K562 (cell line): Measurements from ENCODE around the gene SUPT20HL1. TPM values are rescaled to one million over a fixed set of nuclear protein-coding genes. Genes with fewer than 3 reads are reported as not detected.

Experiments used
- ATAC-seq: fragments of 200-7000 bp; cut with Tn5 transposase; 3 replicates; pipeline ENCODE4 v1.9.1; 2020; ENCODE audit warnings: moderate library complexity
- BruUV-seq: library from RNA; stranded (reverse); fragments of 400-500 nt; replicated peaks from 2 replicates; lab custom pipeline; 2021; lab: Mats Ljungman, UMichigan
- CTCF ChIA-PET: fragments of 300-600 bp; formaldehyde crosslinking; extraction: SDS; loops from one replicate; lab custom pipeline; 2021; ENCODE audit warnings: low intra/inter-chr PET ratio; lab: Yijun Ruan, JAX
- POLR2A ChIA-PET: fragments of 300-600, 350-650 bp; sonication (Branson Sonifier 250); formaldehyde crosslinking; extraction: SDS; loops from one replicate; lab custom pipeline; 2021; ENCODE audit warnings: antibody characterized with exemption, inconsistent platforms; lab: Yijun Ruan, JAX
- DNase-seq, 4 experiments: peaks; one replicate each; pipeline versions ENCODE4 v3.0.0 to v3.0.0-alpha.2; 2011 to 2018; ENCODE audit warnings: low spot score in 3 of 4, mixed read lengths in 3 of 4; ENCODE audit errors: extremely low read depth in 1 of 4
- FAIRE-seq: peaks from 2 replicates; lab custom pipeline; 2011; peaks lifted over from hg19 to GRCh38; lab: Jason Lieb, UNC
- H2AFZ ChIP-seq: 2 replicates; pipeline ENCODE4 v1.6.0; 2011; ENCODE audit warnings: low read depth, low read length, control low read depth, inconsistent platforms
- H3K27ac ChIP-seq: fragments of 200-600 bp; 3 replicates; pipeline ENCODE4 v1.8.0; 2011; ENCODE audit warnings: low read depth, mild to moderate bottlenecking, control low read depth, inconsistent platforms, low read length, moderate library complexity, mixed read lengths; ENCODE audit errors: extremely low read depth
- H3K27me3 ChIP-seq, 2 experiments: fragments of 300-600 bp in 1 of 2; 2 replicates in 1 of 2; 3 replicates in 1 of 2; pipeline versions ENCODE4 v1.6.0 to v1.8.0; 2011; ENCODE audit warnings: inconsistent platforms in 2 of 2, low read length in 2 of 2, mild to moderate bottlenecking in 1 of 2, mixed read lengths in 1 of 2, moderate library complexity in 1 of 2; ENCODE audit not compliant: control insufficient read depth in 2 of 2, insufficient read depth in 2 of 2
- H3K36me3 ChIP-seq: fragments of 300-600 bp; 3 replicates; pipeline ENCODE4 v1.8.0; 2011; ENCODE audit warnings: mild to moderate bottlenecking, low read length, inconsistent platforms; ENCODE audit not compliant: control insufficient read depth, insufficient read depth
- H3K4me1 ChIP-seq, 2 experiments: fragments of 200-600 bp in 1 of 2; replicated peaks in 1 of 2; 2 replicates in 1 of 2; 3 replicates in 1 of 2; pipeline versions ENCODE4 v1.5.1 to v1.8.0; 2011; ENCODE audit warnings: inconsistent platforms in 2 of 2, low read length in 2 of 2, mild to moderate bottlenecking in 1 of 2, mixed read lengths in 1 of 2, moderate library complexity in 1 of 2; ENCODE audit not compliant: control insufficient read depth in 2 of 2, insufficient read depth in 2 of 2
- H3K4me2 ChIP-seq: 2 replicates; pipeline ENCODE4 v1.6.1; 2011; ENCODE audit warnings: low read length, control low read depth, inconsistent platforms, mixed read lengths; ENCODE audit not compliant: insufficient read depth
- H3K4me3 ChIP-seq: fragments of 200-600 bp; sonication (generic), shearing (Covaris generic); 2 replicates; pipeline ENCODE4 v1.5.1; 2016; ENCODE audit warnings: control low read depth, inconsistent platforms
- H3K79me2 ChIP-seq: fragments of 200-600 bp; 3 replicates; pipeline ENCODE4 v1.8.0; 2011; ENCODE audit warnings: low read length, inconsistent platforms; ENCODE audit not compliant: control insufficient read depth, insufficient read depth
- H3K9ac ChIP-seq, 2 experiments: 2 replicates each; pipeline versions ENCODE4 v1.6.0 to v1.6.1; 2011; ENCODE audit warnings: low read depth in 2 of 2, low read length in 2 of 2, control low read depth in 1 of 2, inconsistent platforms in 1 of 2, mild to moderate bottlenecking in 1 of 2, mixed read lengths in 1 of 2; ENCODE audit not compliant: insufficient read depth in 1 of 2
- H3K9me1 ChIP-seq: one replicate; pipeline ENCODE4 v1.6.0; 2011; ENCODE audit warnings: inconsistent platforms, mild to moderate bottlenecking, low read length, moderate library complexity; ENCODE audit not compliant: control insufficient read depth, insufficient read depth
- H3K9me3 ChIP-seq: replicated peaks from 2 replicates; pipeline ENCODE4 v1.5.1; 2011; ENCODE audit warnings: low read depth, low read length, inconsistent platforms; ENCODE audit not compliant: control insufficient read depth, insufficient read depth
- H4K20me1 ChIP-seq: replicated peaks from 2 replicates; pipeline ENCODE4 v1.6.1; 2011; ENCODE audit warnings: low read length, inconsistent platforms, mixed read lengths; ENCODE audit not compliant: control insufficient read depth, insufficient read depth
- C11orf30 ChIP-seq: fragments of 450-650 bp; IDR thresholded peaks from 2 replicates; pipeline ENCODE4 v1.6.1; 2016; ENCODE audit warnings: low read depth, mild to moderate bottlenecking
- GABPB1 ChIP-seq: sonication (generic); formaldehyde crosslinking; IDR thresholded peaks from 2 replicates; pipeline ENCODE4 v1.8.0; 2022; ENCODE audit warnings: mild to moderate bottlenecking, missing genetic modification reagents
- HDAC3 ChIP-seq: fragments of 450-650 bp; IDR thresholded peaks from 2 replicates; pipeline ENCODE4 v1.6.1; 2018; ENCODE audit warnings: borderline replicate concordance, mild to moderate bottlenecking, moderate library complexity; ENCODE audit not compliant: partially characterized antibody
- KLF1 ChIP-seq: fragments of 450-650 bp; IDR thresholded peaks from 2 replicates; pipeline ENCODE4 v1.6.1; 2016; ENCODE audit warnings: missing genetic modification characterization, missing compliant biosample characterization
- MAFF ChIP-seq: IDR thresholded peaks from 2 replicates; pipeline ENCODE4 v1.6.1; 2012; ENCODE audit warnings: low read length, improper control_type of control experiment
- MAFK ChIP-seq: IDR thresholded peaks from 2 replicates; pipeline ENCODE4 v1.6.1; 2011; ENCODE audit warnings: low read length, improper control_type of control experiment
- MTF1 ChIP-seq: fragments of 250-450 bp; sonication (Bioruptor Pico); IDR thresholded peaks from 2 replicates; pipeline ENCODE4 v1.9.0; 2021; ENCODE audit warnings: moderate library complexity, mild to moderate bottlenecking, inconsistent platforms, borderline replicate concordance
- NFE2 ChIP-seq: IDR thresholded peaks from 2 replicates; pipeline ENCODE4 v1.6.1; 2014; ENCODE audit warnings: antibody characterized with exemption, low read depth
- PRMT5 ChIP-seq: sonication (generic); formaldehyde crosslinking; IDR thresholded peaks from 2 replicates; pipeline ENCODE4 v1.5.0; 2020; ENCODE audit warnings: missing genetic modification reagents
- RBM34 ChIP-seq: fragments of 200-400 bp; formaldehyde crosslinking; IDR thresholded peaks from 2 replicates; pipeline ENCODE4 v1.6.1; 2018; ENCODE audit warnings: low read length, borderline replicate concordance; ENCODE audit not compliant: insufficient read depth
- RUNX1 ChIP-seq: sonication (generic); IDR thresholded peaks from 2 replicates; pipeline ENCODE4 v1.6.1; 2016; ENCODE audit warnings: antibody characterized with exemption, low read depth
- SETDB1 ChIP-seq: IDR thresholded peaks from one replicate; pipeline ENCODE4 v1.6.1; 2012; ENCODE audit warnings: low read length, control low read depth, inconsistent platforms
- SP1 ChIP-seq: sonication (generic); formaldehyde crosslinking; IDR thresholded peaks from 2 replicates; pipeline ENCODE4 v1.8.1; 2022; ENCODE audit warnings: mild to moderate bottlenecking, missing genetic modification reagents
- TFAM ChIP-seq: fragments of 250-450 bp; sonication (Bioruptor Pico); conservative IDR thresholded peaks from 2 replicates; pipeline ENCODE4 v1.5.0; 2021; ENCODE audit warnings: mild to moderate bottlenecking, moderate library complexity
- ZC3H4 ChIP-seq: sonication (generic); formaldehyde crosslinking; IDR thresholded peaks from 2 replicates; pipeline ENCODE4 v1.9.0; 2021; ENCODE audit warnings: missing genetic modification reagents, borderline replicate concordance
- ZFPM2 ChIP-seq: fragments of 250-450 bp; sonication (Bioruptor Pico); IDR thresholded peaks from 2 replicates; pipeline ENCODE4 v1.5.1; 2022; ENCODE audit warnings: mild to moderate bottlenecking
- ZNF316 ChIP-seq: fragments of 450-650 bp; IDR thresholded peaks from 2 replicates; pipeline ENCODE4 v1.6.1; 2016
- ZNF778 ChIP-seq: fragments of 450-650 bp; formaldehyde crosslinking; IDR thresholded peaks from 2 replicates; pipeline ENCODE4 v1.4.0; 2020; ENCODE audit warnings: mild to moderate bottlenecking, moderate library complexity
- ZSCAN29 ChIP-seq: fragments of 450-650 bp; IDR thresholded peaks from 2 replicates; pipeline ENCODE4 v1.6.1; 2017
- WGBS: fragments of 100-300 bp; shearing (Covaris generic); methylation state at CpG from one replicate; pipeline ENCODE4 v1.1.6; 2016; ENCODE audit warnings: low coverage, mixed read lengths; ENCODE audit not compliant: insufficient coverage; ENCODE audit errors: missing lambda C conversion rate; 5-methylcytosine and 5-hydroxymethylcytosine counted together
- in situ Hi-C: fragments of 300-500 bp; cut with MboI; formaldehyde crosslinking; loops from 4 replicates; pipeline ENCODE4 v1.15.0; 2018; ENCODE audit warnings: inconsistent platforms, mixed read lengths
- intact Hi-C: fragments of 100-400 bp; cut with micrococcal nuclease; formaldehyde crosslinking; loops from 2 replicates; pipeline ENCODE4 v1.14.2; 2022
- polyA plus RNA-seq, 8 experiments: library from polyadenylated mRNA; depleted of rRNA in 4 of 8; stranded (reverse) in 5 of 8; unstranded in 3 of 8; fragments of >200 nt; fragmentation: Nextera tagmentation in 2 of 8; fragmentation: Illumina TruSeq in 1 of 8; extraction: Ambion mirVana in 2 of 8; extraction: Trizol in 1 of 8; gene quantifications; 2 replicates each; pipeline versions ENCODE4 v1.2.1 to v1.2.3, GENCODE V29; 2011 to 2014; ENCODE audit warnings: inconsistent platforms in 1 of 8, missing spikeins in 1 of 8
- total RNA-seq, 7 experiments: library from RNA; depleted of rRNA in 6 of 7; stranded (reverse); fragments of >200 nt in 6 of 7; fragmentation: Illumina TruSeq in 2 of 7; extraction: Trizol in 2 of 7; gene quantifications; 2 replicates each; pipeline versions ENCODE4 v1.2.1 to v1.2.3, GENCODE V29; 2011 to 2021; ENCODE audit warnings: low replicate concordance in 1 of 7
- TF ChIP-seq, protein P1 (sequence below): sonication (generic); formaldehyde crosslinking; IDR thresholded peaks from 2 replicates; pipeline ENCODE4 v1.8.1; 2022; ENCODE audit warnings: missing genetic modification reagents
- TF ChIP-seq, protein P2 (sequence below): fragments of 250-450 bp; sonication (Bioruptor Pico); IDR thresholded peaks from 2 replicates; pipeline ENCODE4 v1.4.0; 2020; ENCODE audit warnings: mild to moderate bottlenecking, moderate library complexity, borderline replicate concordance
- TF ChIP-seq, protein P3 (sequence below): fragments of 200-800 bp; sonication (Bioruptor generic); IDR thresholded peaks from 2 replicates; pipeline ENCODE4 v1.6.1; 2017; ENCODE audit warnings: missing genetic modification characterization, missing compliant biosample characterization

Gene SUPT20HL1
- total and polyA plus RNA-seq, 9 of the 15 experiments (the other 6 are each of a cell fraction or from before 2014, with no cell fraction given) = not detected

DNA sequence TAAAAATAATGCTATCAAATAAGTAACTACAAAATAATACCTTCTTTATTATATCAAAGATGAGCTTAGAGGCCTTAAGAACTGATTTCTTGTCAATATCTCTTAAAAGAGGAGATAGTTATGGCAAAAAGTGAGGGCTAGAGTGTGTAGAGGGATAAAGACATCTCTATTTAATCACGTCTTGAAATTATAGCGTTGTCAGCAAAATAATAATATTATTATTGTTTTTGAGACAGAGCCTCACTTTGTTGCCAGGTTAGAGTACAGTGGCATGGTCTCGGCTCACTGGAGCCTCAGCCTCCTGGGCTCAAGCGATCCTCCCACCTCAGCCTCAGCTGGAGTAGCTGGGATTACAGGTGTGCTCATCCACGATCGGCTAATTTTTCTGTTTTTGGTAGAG lies 18.3 kb downstream of the SUPT20HL1 start:
- no peak overlapping the region for H2AFZ ChIP-seq
- no peaks in the 10 kb centered on the region for H3K79me2 ChIP-seq
- DNase-seq (no peak), FAIRE-seq (no peak), ATAC-seq (no peak)
- H3K27me3 ChIP-seq = peaks cover 0 to 5% of the 10 kb centered on the region in 2 experiments; a peak in 1 of 5 replicates
- no peak overlapping the region for H3K27ac ChIP-seq
- in situ Hi-C loops = no loop called here
- no peaks in the 10 kb centered on the region for H3K9me3 ChIP-seq
- BruUV-seq = no TSS peak
- no peaks in the 10 kb centered on the region for H3K9me1 ChIP-seq
- H3K4me1 ChIP-seq = no peaks in the 10 kb centered on the region
- POLR2A ChIA-PET = interaction anchor here (0.6 kb wide), 1 partner anchor 355 kb away, joined by 3 read pairs; no protein-coding TSS in a partner anchor
- H3K9ac ChIP-seq = no peak overlapping the region
- 2% methylated on average over 6 of the region's 6 CpGs for WGBS
- no peaks in the 10 kb centered on the region for H4K20me1 ChIP-seq
- no peak overlapping the region for H3K4me3 ChIP-seq
- intact Hi-C loops = no loop called here
- no peaks in the 10 kb centered on the region for H3K36me3 ChIP-seq
- CTCF ChIA-PET = no interaction called here
- H3K4me2 ChIP-seq = no peak overlapping the region
- TF ChIP-seq PRMT5 (CRISPR knock-in tag) (no peak), GABPB1 (CRISPR knock-in tag) (no peak), MAFK (peak; percentile 63), HDAC3 (no peak), RUNX1 (no peak), ZNF778 (CRISPR knock-in tag) (no peak), ZFPM2 (CRISPR knock-in tag) (no peak), RBM34 (no peak), SETDB1 (no peak), NFE2 (no peak), MAFF (peak; percentile 73), TFAM (CRISPR knock-in tag) (no peak), KLF1 (no peak), MTF1 (CRISPR knock-in tag) (no peak), ZC3H4 (CRISPR knock-in tag) (no peak), ZNF316 (peak; percentile 72), ZSCAN29 (no peak), C11orf30 (peak; percentile 43; the same call in 1 of the 2 replicates), SP1 (no peak)
- TF ChIP-seq, protein P1, sequence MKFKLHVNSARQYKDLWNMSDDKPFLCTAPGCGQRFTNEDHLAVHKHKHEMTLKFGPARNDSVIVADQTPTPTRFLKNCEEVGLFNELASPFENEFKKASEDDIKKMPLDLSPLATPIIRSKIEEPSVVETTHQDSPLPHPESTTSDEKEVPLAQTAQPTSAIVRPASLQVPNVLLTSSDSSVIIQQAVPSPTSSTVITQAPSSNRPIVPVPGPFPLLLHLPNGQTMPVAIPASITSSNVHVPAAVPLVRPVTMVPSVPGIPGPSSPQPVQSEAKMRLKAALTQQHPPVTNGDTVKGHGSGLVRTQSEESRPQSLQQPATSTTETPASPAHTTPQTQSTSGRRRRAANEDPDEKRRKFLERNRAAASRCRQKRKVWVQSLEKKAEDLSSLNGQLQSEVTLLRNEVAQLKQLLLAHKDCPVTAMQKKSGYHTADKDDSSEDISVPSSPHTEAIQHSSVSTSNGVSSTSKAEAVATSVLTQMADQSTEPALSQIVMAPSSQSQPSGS (CRISPR knock-in tag) = no peak
- TF ChIP-seq, protein P2, sequence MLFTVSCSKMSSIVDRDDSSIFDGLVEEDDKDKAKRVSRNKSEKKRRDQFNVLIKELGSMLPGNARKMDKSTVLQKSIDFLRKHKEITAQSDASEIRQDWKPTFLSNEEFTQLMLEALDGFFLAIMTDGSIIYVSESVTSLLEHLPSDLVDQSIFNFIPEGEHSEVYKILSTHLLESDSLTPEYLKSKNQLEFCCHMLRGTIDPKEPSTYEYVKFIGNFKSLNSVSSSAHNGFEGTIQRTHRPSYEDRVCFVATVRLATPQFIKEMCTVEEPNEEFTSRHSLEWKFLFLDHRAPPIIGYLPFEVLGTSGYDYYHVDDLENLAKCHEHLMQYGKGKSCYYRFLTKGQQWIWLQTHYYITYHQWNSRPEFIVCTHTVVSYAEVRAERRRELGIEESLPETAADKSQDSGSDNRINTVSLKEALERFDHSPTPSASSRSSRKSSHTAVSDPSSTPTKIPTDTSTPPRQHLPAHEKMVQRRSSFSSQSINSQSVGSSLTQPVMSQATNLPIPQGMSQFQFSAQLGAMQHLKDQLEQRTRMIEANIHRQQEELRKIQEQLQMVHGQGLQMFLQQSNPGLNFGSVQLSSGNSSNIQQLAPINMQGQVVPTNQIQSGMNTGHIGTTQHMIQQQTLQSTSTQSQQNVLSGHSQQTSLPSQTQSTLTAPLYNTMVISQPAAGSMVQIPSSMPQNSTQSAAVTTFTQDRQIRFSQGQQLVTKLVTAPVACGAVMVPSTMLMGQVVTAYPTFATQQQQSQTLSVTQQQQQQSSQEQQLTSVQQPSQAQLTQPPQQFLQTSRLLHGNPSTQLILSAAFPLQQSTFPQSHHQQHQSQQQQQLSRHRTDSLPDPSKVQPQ (CRISPR knock-in tag) = no peak
- TF ChIP-seq, protein P3, sequence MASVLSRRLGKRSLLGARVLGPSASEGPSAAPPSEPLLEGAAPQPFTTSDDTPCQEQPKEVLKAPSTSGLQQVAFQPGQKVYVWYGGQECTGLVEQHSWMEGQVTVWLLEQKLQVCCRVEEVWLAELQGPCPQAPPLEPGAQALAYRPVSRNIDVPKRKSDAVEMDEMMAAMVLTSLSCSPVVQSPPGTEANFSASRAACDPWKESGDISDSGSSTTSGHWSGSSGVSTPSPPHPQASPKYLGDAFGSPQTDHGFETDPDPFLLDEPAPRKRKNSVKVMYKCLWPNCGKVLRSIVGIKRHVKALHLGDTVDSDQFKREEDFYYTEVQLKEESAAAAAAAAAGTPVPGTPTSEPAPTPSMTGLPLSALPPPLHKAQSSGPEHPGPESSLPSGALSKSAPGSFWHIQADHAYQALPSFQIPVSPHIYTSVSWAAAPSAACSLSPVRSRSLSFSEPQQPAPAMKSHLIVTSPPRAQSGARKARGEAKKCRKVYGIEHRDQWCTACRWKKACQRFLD (CRISPR knock-in tag) = no peak
